K562 (cell line): ENCODE results near the gene TRUB1.

ENCODE experiments used
- ATF7 ChIP-seq: fragments of 450-650 bp; IDR thresholded peaks from 2 replicates; pipeline ENCODE4 v1.7.1; 2014; ENCODE audit warnings: mild to moderate bottlenecking, moderate library complexity
- CREB5 ChIP-seq: fragments of 250-450 bp; sonication (Bioruptor Pico); IDR thresholded peaks from 2 replicates; pipeline ENCODE4 v1.5.0; 2020; ENCODE audit warnings: mild to moderate bottlenecking
- CTCF ChIP-seq, 3 experiments: IDR thresholded peaks in 2 of 3; conservative IDR thresholded peaks in 1 of 3; 2 replicates each; pipeline ENCODE4 v1.5.1; 2011 to 2012; ENCODE audit warnings: low read length in 3 of 3, mild to moderate bottlenecking in 3 of 3, control low read depth in 2 of 3, improper control_type of control experiment in 1 of 3, inconsistent platforms in 1 of 3, low read depth in 1 of 3, mixed read lengths in 1 of 3, moderate library complexity in 1 of 3; ENCODE audit not compliant: insufficient read depth in 2 of 3
- ELF4 ChIP-seq: fragments of 450-650 bp; formaldehyde crosslinking; IDR thresholded peaks from 2 replicates; pipeline ENCODE4 v1.4.0; 2022; ENCODE audit warnings: missing genetic modification characterization
- ELK1 ChIP-seq: sonication (generic); formaldehyde crosslinking; IDR thresholded peaks from 2 replicates; pipeline ENCODE4 v1.8.1; 2022; ENCODE audit warnings: missing genetic modification reagents
- POU5F1 ChIP-seq: fragments of 150-350 bp; IDR thresholded peaks from 2 replicates; pipeline ENCODE4 v1.6.1; 2014; ENCODE audit warnings: borderline replicate concordance, low read length, low read depth, mild to moderate bottlenecking; ENCODE audit not compliant: partially characterized antibody
- RFX5 ChIP-seq: IDR thresholded peaks from 2 replicates; pipeline ENCODE4 v1.6.1; 2011; ENCODE audit warnings: low read depth, mild to moderate bottlenecking, improper control_type of control experiment, low read length
- SFPQ ChIP-seq: fragments of 200-400 bp; formaldehyde crosslinking; IDR thresholded peaks from 2 replicates; pipeline ENCODE4 v1.6.1; 2017; ENCODE audit warnings: mild to moderate bottlenecking, low read depth, low read length, moderate library complexity
- TCF7 ChIP-seq: sonication (generic); IDR thresholded peaks from 2 replicates; pipeline ENCODE4 v1.6.1; 2016; ENCODE audit warnings: antibody characterized with exemption, borderline replicate concordance
- TEAD4 ChIP-seq, 2 experiments: sonication (generic) in 1 of 2; formaldehyde crosslinking in 1 of 2; IDR thresholded peaks; 2 replicates each; pipeline versions ENCODE4 v1.6.1 to v1.8.0; 2012 to 2022; ENCODE audit warnings: borderline replicate concordance in 1 of 2, inconsistent platforms in 1 of 2, low read length in 1 of 2, mild to moderate bottlenecking in 1 of 2, missing genetic modification reagents in 1 of 2
- TRIM24 ChIP-seq, 2 experiments: fragments of 450-650 bp; IDR thresholded peaks; 2 replicates each; pipeline ENCODE4 v1.6.1; 2016
- ZNF274 ChIP-seq: IDR thresholded peaks from 2 replicates; pipeline ENCODE4 v1.6.1; 2011; ENCODE audit warnings: low read depth, mild to moderate bottlenecking, low read length, moderate library complexity, borderline replicate concordance

- TF ChIP-seq CREB5 (CRISPR knock-in tag) (no peak), CTCF (IDR thresholded peaks at IDR 0.05 in 2 of 3, conservative IDR thresholded peaks at IDR 0.05 in 1 of 3; ENCODE audit: insufficient read depth in 2 of 3, low read depth in 1 of 3, low read length in 3 of 3) (no peak), SFPQ (no peak), ELF4 (CRISPR knock-in tag) (no peak), RFX5 (no peak), TRIM24 (IDR thresholded peaks at IDR 0.05) (no peak), ATF7 (no peak), TEAD4 (IDR thresholded peaks at IDR 0.05; ENCODE audit: low read length) (no peak), TEAD4 (CRISPR knock-in tag; IDR thresholded peaks at IDR 0.05; ENCODE audit: borderline replicate concordance) (no peak), ZNF274 (no peak), POU5F1 (no peak), ELK1 (CRISPR knock-in tag) (no peak), TCF7 (no peak)
Observed at GRCh38 chr10:114973997-114974396, 36.0 kb downstream of the TRUB1 start.
